Natural killer cell (primary cell): ENCODE measurements around the gene RSL24D1. TPM values are rescaled to one million over a fixed set of nuclear protein-coding genes. Genes with fewer than 3 reads are reported as not detected.

Experiments used
- ATAC-seq, 3 donors: fragments of 150-1000 bp in 2 of 3; fragments of 200-7000 bp in 1 of 3; cut with Tn5 transposase; 1 replicate in 1 of 3; 2 replicates in 2 of 3; pipeline ENCODE4 v1.10.0; 2021; ENCODE audit warnings: mild to moderate bottlenecking in 2 of 3, moderate library complexity in 2 of 3
- DNase-seq, 2 donors: peaks; one replicate each; pipeline versions ENCODE4 v3.0.0 to v3.0.0-alpha.2; 2013 to 2021; ENCODE audit warnings: mixed read lengths in 1 of 2
- H3K27ac ChIP-seq: one replicate; pipeline ENCODE4 v1.5.1; 2013; ENCODE audit warnings: mild to moderate bottlenecking, low read length
- H3K27me3 ChIP-seq: one replicate; pipeline ENCODE4 v1.6.1; 2013; ENCODE audit warnings: low read length; ENCODE audit not compliant: control insufficient read depth, insufficient read depth
- H3K36me3 ChIP-seq: one replicate; pipeline ENCODE4 v1.6.1; 2013; ENCODE audit warnings: low read length; ENCODE audit not compliant: control insufficient read depth, insufficient read depth
- H3K4me1 ChIP-seq: one replicate; pipeline ENCODE4 v1.6.1; 2013; ENCODE audit warnings: low read length; ENCODE audit not compliant: control insufficient read depth, insufficient read depth
- H3K4me3 ChIP-seq: one replicate; pipeline ENCODE4 v1.5.1; 2013; ENCODE audit warnings: low read length
- H3K9me3 ChIP-seq: one replicate; pipeline ENCODE4 v1.6.1; 2013; ENCODE audit warnings: low read length; ENCODE audit not compliant: control insufficient read depth, insufficient read depth
- H3K27ac Mint-ChIP-seq, 2 donors: one replicate each; pipeline ENCODE4 v1.8.0; 2022; ENCODE audit warnings: mild to moderate bottlenecking in 2 of 2, mixed read lengths in 2 of 2, moderate library complexity in 1 of 2
- H3K27me3 Mint-ChIP-seq, 2 donors: one replicate each; pipeline ENCODE4 v1.8.0; 2022; ENCODE audit warnings: low read depth in 2 of 2, mixed read lengths in 2 of 2
- H3K36me3 Mint-ChIP-seq: one replicate; pipeline ENCODE4 v1.8.0; 2022; ENCODE audit warnings: mixed read lengths
- H3K4me1 Mint-ChIP-seq, 2 donors: one replicate each; pipeline ENCODE4 v1.8.0; 2022; ENCODE audit warnings: mixed read lengths in 2 of 2
- H3K4me3 Mint-ChIP-seq: one replicate; pipeline ENCODE4 v1.8.0; 2022; ENCODE audit warnings: mild to moderate bottlenecking, moderate library complexity, mixed read lengths
- H3K9me3 Mint-ChIP-seq, 2 donors: one replicate each; pipeline ENCODE4 v1.8.0; 2022; ENCODE audit warnings: mixed read lengths in 2 of 2
- WGBS: methylation state at CpG from one replicate; pipeline ENCODE4 v1.1.7; 2013; ENCODE audit warnings: missing lambda C conversion rate; ENCODE audit not compliant: insufficient coverage; 5-methylcytosine and 5-hydroxymethylcytosine counted together
- intact Hi-C: fragments of 100-400 bp; cut with micrococcal nuclease; formaldehyde crosslinking; loops from one replicate; pipeline ENCODE4 v1.14.2; 2022
- total RNA-seq, 4 donors: library from RNA; stranded (reverse); fragments of 120-200 nt in 1 of 4; gene quantifications; one replicate each; pipeline versions ENCODE4 v1.2.3 to v1.2.4, GENCODE V29; 2013 to 2022
- TF ChIP-seq, protein P1 (sequence below): fragments of 200-600 bp; IDR thresholded peaks from one replicate; pipeline ENCODE4 v1.8.0; 2022; ENCODE audit warnings: antibody characterized with exemption

Gene RSL24D1
- total RNA-seq = 100 to 1,000 TPM in 2 of 3 donors, 10 to 100 TPM in 1; 97.4 to 102 (median 102) TPM
- total RNA-seq (2013) = 140 TPM

DNA sequence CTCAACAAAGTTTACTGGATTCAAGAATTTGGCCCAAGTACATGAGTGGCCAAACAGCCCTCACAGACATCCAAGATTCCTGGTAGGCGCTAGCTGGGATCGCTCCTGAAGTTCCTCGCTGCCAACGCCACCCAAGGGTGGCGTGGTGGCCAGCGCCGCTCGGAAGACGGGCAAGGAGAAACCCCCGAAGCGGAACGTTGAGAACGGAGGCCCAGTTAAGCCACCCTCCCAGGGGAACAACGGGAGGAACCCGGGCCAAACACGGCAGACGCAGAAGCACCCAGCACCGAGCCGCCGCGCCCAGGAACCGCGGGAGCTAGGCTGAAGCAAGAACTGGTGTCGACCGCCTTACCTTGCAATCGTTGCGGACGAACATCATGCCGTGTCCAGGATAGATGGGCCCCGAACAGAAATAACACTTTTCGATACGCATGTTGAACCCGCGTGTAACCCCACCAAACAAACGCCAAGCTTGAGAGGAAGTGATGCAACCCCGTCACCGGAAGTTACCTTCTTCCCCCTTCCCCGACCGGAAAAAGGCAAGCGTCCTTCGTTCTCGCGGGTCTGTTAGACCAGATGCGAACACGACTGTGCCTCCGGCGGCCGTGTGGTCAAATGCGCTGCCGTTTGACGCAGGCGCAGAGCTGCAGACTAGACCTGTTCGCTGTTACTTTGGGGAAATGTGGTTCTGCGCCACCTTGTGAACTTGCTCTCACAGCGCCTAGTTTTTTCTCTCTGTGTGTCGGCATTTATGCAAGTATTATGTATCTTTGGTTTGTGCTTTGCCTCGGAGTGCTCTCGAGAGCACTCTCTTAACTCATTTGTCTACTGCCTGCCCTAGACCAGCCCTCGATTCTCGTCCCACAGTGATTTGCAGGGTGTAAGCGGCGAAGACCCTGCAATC lies at the start of gene RSL24D1:
Gene RSL24D1 (minus strand): TSS at position 484 of the 904 bp plus-strand sequence. CDS start 51 bp downstream, at position 433.
- TF ChIP-seq, protein P1, sequence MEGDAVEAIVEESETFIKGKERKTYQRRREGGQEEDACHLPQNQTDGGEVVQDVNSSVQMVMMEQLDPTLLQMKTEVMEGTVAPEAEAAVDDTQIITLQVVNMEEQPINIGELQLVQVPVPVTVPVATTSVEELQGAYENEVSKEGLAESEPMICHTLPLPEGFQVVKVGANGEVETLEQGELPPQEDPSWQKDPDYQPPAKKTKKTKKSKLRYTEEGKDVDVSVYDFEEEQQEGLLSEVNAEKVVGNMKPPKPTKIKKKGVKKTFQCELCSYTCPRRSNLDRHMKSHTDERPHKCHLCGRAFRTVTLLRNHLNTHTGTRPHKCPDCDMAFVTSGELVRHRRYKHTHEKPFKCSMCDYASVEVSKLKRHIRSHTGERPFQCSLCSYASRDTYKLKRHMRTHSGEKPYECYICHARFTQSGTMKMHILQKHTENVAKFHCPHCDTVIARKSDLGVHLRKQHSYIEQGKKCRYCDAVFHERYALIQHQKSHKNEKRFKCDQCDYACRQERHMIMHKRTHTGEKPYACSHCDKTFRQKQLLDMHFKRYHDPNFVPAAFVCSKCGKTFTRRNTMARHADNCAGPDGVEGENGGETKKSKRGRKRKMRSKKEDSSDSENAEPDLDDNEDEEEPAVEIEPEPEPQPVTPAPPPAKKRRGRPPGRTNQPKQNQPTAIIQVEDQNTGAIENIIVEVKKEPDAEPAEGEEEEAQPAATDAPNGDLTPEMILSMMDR = peak; percentile 27
- Mint-ChIP-seq H3K4me3 (no peak within 1 kb of the TSS), H3K9me3 (no peaks in the 10 kb centered on the region), H3K4me1 (peaks cover 0 to 9% of the 10 kb centered on the region in 2 donors), H3K27me3 (no peaks in the 10 kb centered on the region), H3K27ac (no peak within 1 kb of the TSS), H3K36me3 (no peaks in the 10 kb centered on the region)
- Histone ChIP-seq H3K4me1 (peaks cover 3% of the 10 kb centered on the region), H3K27me3 (no peaks in the 10 kb centered on the region), H3K4me3 (peak within 1 kb of the TSS; percentile 82), H3K9me3 (no peaks in the 10 kb centered on the region), H3K36me3 (peaks cover 7% of the 10 kb centered on the region), H3K27ac (peak within 1 kb of the TSS; percentile 90)
- peak; percentile 94 to 99 (median 97) for ATAC-seq
- peak; percentile 89 to 99 for DNase-seq
- WGBS = under 1% methylated on average over 62 of the region's 62 CpGs
- intact Hi-C loops = loop anchor here (1.0 to 2.0 kb wide), 4 partner anchors 21 to 212 kb away; partner anchors contain the start of genes CCPG1 and PIERCE2

DNA sequence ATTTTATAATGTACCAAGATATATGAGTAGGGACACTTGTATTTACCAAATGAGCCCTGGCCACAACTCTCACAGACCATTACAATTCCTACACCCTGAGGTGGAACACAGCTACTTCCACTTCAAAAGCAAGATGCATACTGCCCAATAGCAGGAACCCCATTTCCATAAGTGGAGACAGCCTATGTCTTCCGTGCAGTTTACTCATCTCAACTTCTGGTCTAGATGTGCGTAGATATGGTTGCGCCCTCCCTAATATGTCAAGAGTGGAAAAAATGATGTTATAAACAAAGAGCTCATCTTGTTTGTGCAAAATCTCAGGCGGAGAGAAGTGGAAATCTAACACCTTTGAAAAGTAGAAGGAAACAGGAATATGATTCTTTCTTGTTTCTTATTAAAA lies 48.3 kb upstream of the RSL24D1 start:
- WGBS = 86% methylated on average over 1 of the region's 4 CpGs
- TF ChIP-seq, protein P1 = no peak
- Mint-ChIP-seq H3K27me3 (no peaks in the 10 kb centered on the region), H3K4me1 (peaks cover 66 to 70% of the 10 kb centered on the region in 2 donors), H3K9me3 (no peaks in the 10 kb centered on the region), H3K4me3 (no peak overlapping the region), H3K27ac (peak overlapping the region; percentile 17 to 36), H3K36me3 (no peaks in the 10 kb centered on the region)
- Histone ChIP-seq H3K27ac (no peak overlapping the region), H3K4me3 (no peak overlapping the region), H3K27me3 (no peaks in the 10 kb centered on the region), H3K36me3 (no peaks in the 10 kb centered on the region), H3K4me1 (peaks cover 24% of the 10 kb centered on the region), H3K9me3 (no peaks in the 10 kb centered on the region)
- ATAC-seq (no peak), DNase-seq (peak in 1 of 2 donors; percentile 34)
- intact Hi-C loops = no loop called here

GRCh38 chr15:55241891-55242290 lies 45.1 kb upstream of the RSL24D1 start:
- no CpG with 5 or more reads among the region's 1 CpG for WGBS
- H3K27me3 Mint-ChIP-seq = no peaks in the 10 kb centered on the region
- Histone ChIP-seq H3K27me3 (no peaks in the 10 kb centered on the region), H3K4me3 (no peak overlapping the region), H3K36me3 (peaks cover 3% of the 10 kb centered on the region), H3K27ac (no peak overlapping the region), H3K4me1 (peaks cover 7% of the 10 kb centered on the region), H3K9me3 (no peaks in the 10 kb centered on the region)
- ATAC-seq = no peak
- peaks cover 55 to 65% of the 10 kb centered on the region in 2 donors for H3K4me1 Mint-ChIP-seq
- intact Hi-C loops = no loop called here
- peak overlapping the region; percentile 48 to 57 for H3K27ac Mint-ChIP-seq
- no peak overlapping the region for H3K4me3 Mint-ChIP-seq
- no peaks in the 10 kb centered on the region for H3K9me3 Mint-ChIP-seq
- DNase-seq = no peak
- H3K36me3 Mint-ChIP-seq = no peaks in the 10 kb centered on the region
- TF ChIP-seq, protein P1 = no peak
